ENCODE measurements around the gene C13orf42.

Gene C13orf42

GRCh38 chr13:51111174-51111573 lies at the start of gene C13orf42:
Gene C13orf42 (minus strand): TSS chr13:51111274. CDS start chr13:51111209, 65 bp downstream.
- no peak for DNase-seq

GRCh38 chr13:51158880-51159518 lies 47.9 kb upstream of the C13orf42 start:
- no peak for DNase-seq

DNA sequence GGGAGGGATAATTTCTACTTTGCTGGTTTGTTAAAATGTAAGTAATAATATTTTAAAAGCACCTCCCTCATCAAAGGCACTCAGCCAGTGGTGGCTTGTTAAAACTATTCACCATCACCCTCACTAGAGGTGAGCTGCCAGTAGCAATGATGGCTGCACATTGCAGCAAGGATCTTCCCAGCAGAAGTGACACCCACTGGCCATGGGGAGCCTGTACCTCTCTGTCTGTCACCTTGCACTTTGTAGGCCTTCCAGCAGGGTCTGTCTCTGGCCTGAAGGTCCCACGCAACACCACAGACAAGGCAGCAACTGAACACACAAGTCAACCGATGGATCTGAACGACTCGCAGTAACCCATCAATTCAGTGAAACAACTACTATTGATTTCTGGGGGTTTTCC lies 47.3 kb upstream of the C13orf42 start:
- DNase-seq, result no peak

- no peak for DNase-seq
These were observed 45.6 kb upstream of the C13orf42 start for GRCh38 chr13:51156648-51157047.

DNA sequence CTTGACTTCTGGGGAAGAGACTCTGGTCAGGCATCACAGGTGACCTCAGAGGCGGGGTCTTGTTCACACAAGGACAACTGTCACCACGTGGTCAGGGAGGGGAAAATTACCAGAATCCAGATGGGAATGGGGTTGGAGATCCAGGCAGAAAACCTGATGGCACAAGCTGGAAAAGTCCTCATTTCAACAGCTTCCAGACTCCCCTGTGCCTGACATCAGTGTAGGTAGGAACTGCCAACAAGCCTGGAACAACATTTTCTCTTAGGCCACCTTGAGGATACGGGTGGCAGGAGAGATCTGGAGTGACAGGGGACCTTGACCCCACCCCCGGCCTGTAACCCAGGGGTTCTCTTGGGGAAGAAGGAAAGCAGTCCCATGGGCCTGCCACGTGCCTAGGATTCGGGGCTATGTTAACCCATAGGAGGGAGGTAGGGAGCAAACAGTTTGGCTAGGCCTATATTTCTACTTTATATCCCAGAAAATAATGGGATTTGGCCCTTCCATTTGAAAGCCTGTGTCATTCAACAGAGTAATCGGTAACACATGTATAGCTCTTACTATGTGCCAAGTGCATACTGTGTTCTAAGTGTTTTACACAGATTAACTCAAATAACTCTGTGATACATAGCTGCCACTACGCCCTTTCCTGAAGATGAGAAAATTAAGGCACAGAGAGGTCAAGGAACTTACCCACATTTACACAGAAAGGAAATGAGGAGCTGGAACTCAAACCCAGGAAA lies 44.9 kb upstream of the C13orf42 start:
- DNase-seq, result no peak

GRCh38 chr13:51155161-51155560 lies 44.1 kb upstream of the C13orf42 start:
- no peak for DNase-seq

GRCh38 chr13:51154029-51154555 lies 43.0 kb upstream of the C13orf42 start:
- no peak for DNase-seq

DNA sequence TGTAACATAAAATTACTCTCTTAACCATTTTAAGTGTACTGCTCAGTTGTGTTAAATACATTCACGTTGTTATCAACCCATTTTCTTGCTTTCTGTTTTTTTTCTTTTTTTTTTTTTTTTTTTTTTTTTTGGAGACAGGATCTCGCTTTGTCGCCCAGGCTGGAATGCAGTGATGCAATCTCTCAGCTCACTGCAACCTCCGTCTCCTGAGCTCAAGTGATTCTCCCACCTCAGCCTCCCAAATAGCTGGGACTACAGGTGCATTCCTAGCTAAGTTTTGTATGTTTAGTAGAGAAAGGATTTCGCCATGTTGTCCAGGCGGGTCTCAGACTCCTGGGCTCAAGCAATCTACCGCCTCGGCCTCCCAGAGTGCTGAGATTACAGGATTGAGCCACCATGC lies 42.5 kb upstream of the C13orf42 start:
- no peak for DNase-seq

- peak in 1 of 2 experiments; percentile 20 for DNase-seq
These were observed 41.6 kb upstream of the C13orf42 start for GRCh38 chr13:51152701-51153100.

GRCh38 chr13:51151463-51151862 lies 40.4 kb upstream of the C13orf42 start:
- DNase-seq, result no peak

GRCh38 chr13:51148952-51149573 lies 38.0 kb upstream of the C13orf42 start:
- DNase-seq, result peak in 1 of 2 experiments; percentile 44

DNA sequence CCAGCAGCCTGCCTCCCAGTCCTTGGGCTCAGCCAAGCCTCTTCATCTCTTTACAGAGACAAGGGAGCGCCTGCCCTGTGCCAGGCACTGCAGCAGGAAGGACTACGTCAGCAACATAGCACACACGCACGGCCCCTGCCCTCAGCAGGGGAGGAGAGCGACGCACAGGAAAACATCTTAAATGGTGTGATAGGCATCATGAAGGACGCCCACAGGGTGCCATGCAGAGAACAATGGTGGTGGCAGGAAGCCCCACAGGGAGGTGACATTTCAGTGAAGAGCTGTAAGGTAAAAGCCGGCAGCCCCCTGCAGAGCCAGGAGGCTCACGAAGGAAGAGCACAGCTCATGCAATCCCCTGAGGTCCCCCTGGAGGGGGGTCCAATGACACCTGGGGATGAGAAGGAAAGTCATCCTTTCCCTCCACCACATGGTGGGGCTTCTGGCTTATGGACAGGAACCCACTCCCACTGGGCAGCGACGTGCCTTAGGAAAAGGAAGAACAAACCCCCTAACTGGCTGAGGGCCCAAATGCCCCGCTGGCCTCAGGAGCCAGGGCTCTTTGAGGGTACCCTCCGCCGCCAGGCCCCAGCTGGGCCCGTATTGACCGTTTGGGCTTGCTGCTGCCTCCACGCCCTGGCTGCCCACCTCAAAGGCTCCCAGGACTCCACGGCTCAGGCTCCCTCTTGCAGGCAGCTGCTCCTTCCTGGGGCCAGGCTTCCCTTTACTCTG lies 37.3 kb upstream of the C13orf42 start:
- DNase-seq, result peak in 1 of 2 experiments; percentile 21

DNA sequence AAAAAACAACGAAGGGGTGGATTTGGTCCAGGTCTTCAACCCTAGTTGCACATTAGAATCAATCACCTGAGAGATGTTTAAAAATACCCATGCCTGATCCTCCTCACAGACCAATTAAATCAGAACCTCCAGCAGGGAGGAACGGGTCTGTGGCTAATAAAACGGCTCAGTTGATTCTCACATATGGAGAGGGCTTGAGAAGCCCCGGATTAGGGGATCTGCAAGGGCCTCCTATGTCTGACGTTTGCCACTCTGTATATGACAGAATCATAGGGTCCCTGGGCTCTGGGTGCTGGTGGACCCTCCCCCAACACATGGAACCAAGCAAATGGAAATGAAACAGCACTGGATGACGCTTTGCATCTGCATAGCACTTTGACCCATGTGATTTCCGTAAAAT lies 36.7 kb upstream of the C13orf42 start:
- DNase-seq, result no peak

GRCh38 chr13:51146667-51147066 lies 35.6 kb upstream of the C13orf42 start:
- DNase-seq, result no peak

DNA sequence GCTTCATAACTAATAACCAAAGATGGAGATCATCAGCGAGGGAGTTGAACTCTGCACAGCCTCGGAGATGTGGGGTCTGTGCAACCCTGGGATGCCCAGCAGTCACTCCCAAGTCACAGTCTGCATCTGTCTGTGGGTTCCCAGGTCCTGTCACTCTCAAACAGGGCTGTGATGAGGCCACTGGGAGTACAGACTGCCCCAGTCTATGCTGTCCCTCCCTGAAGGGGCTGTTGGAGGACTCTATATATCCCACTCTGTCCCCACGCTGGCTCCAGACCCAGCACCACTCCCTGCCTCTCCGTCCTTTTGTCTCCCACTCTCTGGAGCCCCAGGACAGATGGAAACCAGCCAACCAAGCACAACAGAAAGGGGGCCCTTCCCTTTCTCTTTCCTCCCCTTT lies 26.2 kb upstream of the C13orf42 start:
- DNase-seq, result no peak

DNA sequence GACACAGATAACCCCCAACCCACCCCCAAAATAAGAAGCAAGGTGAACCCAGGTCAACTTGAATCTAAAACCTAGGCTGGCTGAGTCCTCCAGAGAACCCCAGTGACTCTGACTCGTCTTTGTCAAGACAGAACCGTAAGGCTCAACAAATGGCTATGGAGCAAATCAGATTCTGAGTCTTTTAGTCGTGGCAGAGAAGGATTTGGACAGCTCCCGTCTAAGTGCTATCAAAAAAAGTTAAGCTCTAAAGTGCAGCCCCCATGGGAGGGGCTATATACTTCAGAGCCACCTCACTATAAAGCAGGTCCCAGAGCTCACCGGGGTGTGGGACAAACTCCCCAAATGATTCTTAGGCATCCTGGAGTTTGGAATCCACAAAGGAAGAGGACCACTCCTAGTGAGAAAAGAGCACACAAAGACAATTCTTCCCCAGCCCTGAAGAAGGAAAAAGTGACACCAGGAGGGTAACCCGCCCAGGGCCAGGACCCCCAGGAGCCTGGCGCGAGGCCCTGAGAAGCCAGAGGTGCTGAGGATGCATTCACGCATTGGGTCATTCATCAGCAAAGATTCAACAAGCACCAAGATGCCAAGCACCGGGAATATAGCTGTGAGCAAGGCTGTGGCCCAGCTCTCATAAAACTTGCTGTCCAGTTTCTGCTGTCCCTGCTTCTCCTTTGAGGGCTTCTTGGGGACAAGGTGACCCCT lies 25.4 kb upstream of the C13orf42 start:
- no peak for DNase-seq

DNA sequence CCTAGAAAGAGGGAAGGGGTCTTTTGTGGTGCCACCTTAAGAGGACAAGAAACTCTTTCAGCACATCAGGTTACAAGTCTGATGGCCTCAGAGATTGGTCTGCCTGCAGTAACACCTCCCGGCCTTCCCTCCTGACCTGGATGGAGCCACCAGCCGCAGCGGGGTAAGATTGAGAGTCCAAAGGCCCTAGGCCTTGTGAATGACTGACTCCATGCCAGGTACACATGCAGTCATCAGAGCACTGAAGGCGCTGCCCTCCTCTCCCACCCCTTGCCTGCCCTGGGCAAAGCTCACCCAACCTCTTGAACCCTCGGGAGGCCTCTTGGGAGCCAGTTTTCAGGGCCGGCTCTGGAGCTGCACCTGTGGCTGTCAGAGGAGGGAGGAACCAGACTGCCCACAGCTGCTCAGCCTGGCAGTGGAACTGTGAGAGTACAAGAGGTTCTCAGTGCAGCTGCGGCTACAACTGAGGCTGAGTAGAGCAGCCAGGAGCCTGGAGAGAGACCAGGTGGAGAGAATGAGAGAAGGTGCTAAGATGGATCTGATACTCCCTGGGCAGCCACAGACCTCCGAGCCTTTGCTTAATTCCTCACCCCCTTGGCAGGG lies 23.8 kb upstream of the C13orf42 start:
- peak in 1 of 2 experiments; percentile 15 for DNase-seq

GRCh38 chr13:51130348-51130747 lies 19.3 kb upstream of the C13orf42 start:
- DNase-seq, result no peak

DNA sequence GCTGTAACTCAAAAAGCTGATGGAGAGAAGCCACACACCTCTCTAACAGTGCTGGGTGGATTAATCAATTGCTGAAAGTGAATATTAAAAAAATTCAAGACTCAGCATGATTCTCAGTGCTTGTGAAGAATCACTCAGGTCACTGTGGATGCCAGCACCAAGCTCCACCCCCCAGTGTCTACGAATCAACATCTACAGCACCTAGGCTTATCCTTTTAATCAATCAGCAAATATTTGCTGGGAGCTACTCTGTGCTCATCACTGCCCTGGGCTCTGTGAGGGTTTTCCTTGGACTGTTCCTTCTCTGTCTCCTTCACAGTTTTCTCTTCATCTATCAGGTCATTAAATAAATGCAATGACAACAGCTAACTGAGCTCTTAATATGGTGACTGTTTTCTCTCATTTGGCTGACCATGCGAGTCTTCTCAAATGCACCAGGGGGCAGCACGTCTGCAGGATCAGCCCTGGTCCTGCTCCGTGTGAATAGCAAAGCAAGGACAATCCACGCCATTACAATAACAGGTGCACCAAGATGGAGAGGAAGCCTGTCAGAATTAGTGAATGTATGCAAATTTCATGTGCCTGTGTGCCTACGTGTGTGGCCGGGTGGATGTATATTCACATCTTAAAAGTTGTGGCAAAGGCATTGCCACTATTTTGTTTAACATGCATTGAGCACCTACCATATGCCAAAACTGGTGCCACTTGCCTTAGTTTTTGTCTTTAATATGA lies 14.6 kb upstream of the C13orf42 start:
- peak; percentile 56 to 65 for DNase-seq

DNA sequence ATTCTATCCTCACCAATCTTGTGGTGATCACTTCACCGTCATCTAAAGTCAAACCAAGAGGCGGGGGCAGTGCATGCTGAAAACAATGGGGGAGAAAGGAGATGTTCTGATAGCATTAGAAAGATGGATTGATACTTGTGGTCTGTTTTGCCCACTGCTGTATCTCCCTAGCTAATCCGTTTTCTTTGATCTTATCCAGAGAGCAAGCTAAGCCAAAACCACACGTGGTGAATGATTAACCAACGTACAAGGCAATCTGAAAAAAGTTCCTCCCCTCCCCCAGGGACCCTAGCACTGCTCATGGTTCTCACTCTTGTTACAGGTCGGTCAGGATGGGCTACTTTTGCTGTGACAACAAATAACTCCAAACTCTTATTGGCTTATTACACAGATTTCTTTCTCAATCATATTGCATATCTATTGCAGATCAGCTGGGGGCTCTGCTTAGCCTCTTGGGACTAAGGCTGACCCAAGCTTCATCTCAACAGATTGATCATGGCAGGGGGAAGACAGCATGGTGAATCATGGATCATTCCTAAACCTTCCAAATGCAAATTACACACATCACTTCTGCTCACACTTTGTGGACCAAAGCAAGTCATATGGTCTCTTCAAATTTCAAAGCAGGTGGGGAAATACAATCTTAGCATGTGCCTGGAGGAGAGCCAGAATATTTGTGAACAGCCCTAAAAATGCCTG lies 11.9 kb upstream of the C13orf42 start:
- DNase-seq, result no peak

GRCh38 chr13:51120873-51121272 lies 9.8 kb upstream of the C13orf42 start:
- peak; percentile 17 to 24 for DNase-seq

Data from SHP77 (cell line).